Inflammatory macrophage (primary cell): ENCODE data around the gene A3GALT2.
A peak's percentile ranks its signal among the peaks of the same experiment; 100 is the strongest.
"Not testable (repeated sequence)": the region's sequence is repeated elsewhere in the genome, so short reads cannot be mapped to it uniquely, and the experiment has no call there.

Source experiments
- DNase-seq, 2 donors: peaks; one replicate each; pipeline ENCODE4 v3.0.0-alpha.2; 2020 to 2022

A3GALT2 gene

GRCh38 chr1:33311706-33312412 lies 9.0 kb downstream of the A3GALT2 start:
- DNase-seq = no peak

- DNase-seq = no peak
Observed at GRCh38 chr1:33310702-33311101, 10.2 kb downstream of the A3GALT2 start.

- not testable (repeated sequence) for DNase-seq
Observed at GRCh38 chr1:33309351-33309750, 11.5 kb downstream of the A3GALT2 start.

- DNase-seq = no peak
Observed at GRCh38 chr1:33307494-33307864, 13.4 kb downstream of the A3GALT2 start.

- DNase-seq = no peak
Observed at GRCh38 chr1:33306653-33307493, 14.0 kb downstream of the A3GALT2 start.

- peak in 1 of 2 donors; percentile 22 for DNase-seq
Observed at GRCh38 chr1:33305816-33306652, 14.9 kb downstream of the A3GALT2 start.

- DNase-seq = no peak
Observed at GRCh38 chr1:33305016-33305415, 15.9 kb downstream of the A3GALT2 start.

GRCh38 chr1:33302325-33302724 lies 18.6 kb downstream of the A3GALT2 start:
- DNase-seq = no peak

- no peak for DNase-seq
Observed at GRCh38 chr1:33301273-33301984, 19.5 kb downstream of the A3GALT2 start.

- no peak for DNase-seq
Observed at GRCh38 chr1:33300673-33301072, 20.2 kb downstream of the A3GALT2 start.

- no peak for DNase-seq
Observed at GRCh38 chr1:33299461-33300155, 21.3 kb downstream of the A3GALT2 start.

- DNase-seq = peak; percentile 62 to 74
Observed at GRCh38 chr1:33298623-33299277, 22.1 kb downstream of the A3GALT2 start.

GRCh38 chr1:33297911-33298622 lies 22.8 kb downstream of the A3GALT2 start:
- DNase-seq = no peak

GRCh38 chr1:33296824-33297223 lies 24.1 kb downstream of the A3GALT2 start:
- no peak for DNase-seq

- no peak for DNase-seq
Observed at GRCh38 chr1:33296082-33296458, 24.8 kb downstream of the A3GALT2 start.

GRCh38 chr1:33295450-33296081 lies 25.3 kb downstream of the A3GALT2 start:
- DNase-seq = peak; percentile 82 to 85

- DNase-seq = no peak
Observed at GRCh38 chr1:33295023-33295422, 25.9 kb downstream of the A3GALT2 start.

- no peak for DNase-seq
Observed at GRCh38 chr1:33294071-33295010, 26.6 kb downstream of the A3GALT2 start.
